A549 (cell line): ENCODE data around the gene PHTF2.

ENCODE experiments used
- CTCF ChIP-seq: fragments of >200 bp; sonication (Bioruptor Twin); formaldehyde crosslinking; IDR thresholded peaks from 3 replicates; pipeline ENCODE4 v1.5.1; 2016
- EP300 ChIP-seq, 2 experiments: fragments of >200 bp; sonication (Bioruptor Twin); formaldehyde crosslinking; IDR thresholded peaks; 2 replicates in 1 of 2; 3 replicates in 1 of 2; pipeline ENCODE4 v1.6.1; 2016 to 2017
- HDAC2 ChIP-seq: fragments of 200-600 bp; sonication (generic); IDR thresholded peaks from 2 replicates; pipeline ENCODE4 v1.6.1; 2016
- KDM5A ChIP-seq: fragments of 200-600 bp; sonication (generic); IDR thresholded peaks from 2 replicates; pipeline ENCODE4 v1.6.1; 2016; ENCODE audit warnings: antibody characterized with exemption, mild to moderate bottlenecking
- MAX ChIP-seq: IDR thresholded peaks from 2 replicates; pipeline ENCODE4 v1.6.1; 2012
- POLR2A ChIP-seq: IDR thresholded peaks from 2 replicates; pipeline ENCODE4 v1.6.1; 2012; ENCODE audit warnings: mild to moderate bottlenecking, low read length
- REST ChIP-seq: fragments of 200-600 bp; sonication (generic); IDR thresholded peaks from 2 replicates; pipeline ENCODE4 v1.6.1; 2016; ENCODE audit warnings: antibody characterized with exemption, mild to moderate bottlenecking, moderate library complexity
- RFX5 ChIP-seq: fragments of 450-650 bp; IDR thresholded peaks from 2 replicates; pipeline ENCODE4 v1.7.1; 2014; ENCODE audit warnings: antibody characterized with exemption, mild to moderate bottlenecking, moderate library complexity
- USF2 ChIP-seq: fragments of 450-650 bp; IDR thresholded peaks from 2 replicates; pipeline ENCODE4 v1.6.1; 2014; ENCODE audit warnings: antibody characterized with exemption

GRCh38 chr7:77778535-77778934, 20.0 kb upstream of the PHTF2 start:
- TF ChIP-seq MAX: no peak
- no peak for TF ChIP-seq POLR2A
- TF ChIP-seq CTCF: no peak
- no peak for TF ChIP-seq HDAC2
- TF ChIP-seq EP300 (IDR thresholded peaks at IDR 0.05): no peak
- TF ChIP-seq RFX5: no peak
- no peak for TF ChIP-seq KDM5A
- no peak for TF ChIP-seq REST
- no peak for TF ChIP-seq USF2
